GM19351 (cell line): Measurements from ENCODE around the gene HOXA3.

ENCODE experiments used
- ATAC-seq: cut with Tn5 transposase; IDR thresholded peaks from one replicate; pipeline ENCODE4 v1.9.1; 2021; ENCODE audit warnings: mild to moderate bottlenecking, moderate library complexity; ENCODE audit not compliant: unreplicated experiment

The HOXA3 gene

DNA sequence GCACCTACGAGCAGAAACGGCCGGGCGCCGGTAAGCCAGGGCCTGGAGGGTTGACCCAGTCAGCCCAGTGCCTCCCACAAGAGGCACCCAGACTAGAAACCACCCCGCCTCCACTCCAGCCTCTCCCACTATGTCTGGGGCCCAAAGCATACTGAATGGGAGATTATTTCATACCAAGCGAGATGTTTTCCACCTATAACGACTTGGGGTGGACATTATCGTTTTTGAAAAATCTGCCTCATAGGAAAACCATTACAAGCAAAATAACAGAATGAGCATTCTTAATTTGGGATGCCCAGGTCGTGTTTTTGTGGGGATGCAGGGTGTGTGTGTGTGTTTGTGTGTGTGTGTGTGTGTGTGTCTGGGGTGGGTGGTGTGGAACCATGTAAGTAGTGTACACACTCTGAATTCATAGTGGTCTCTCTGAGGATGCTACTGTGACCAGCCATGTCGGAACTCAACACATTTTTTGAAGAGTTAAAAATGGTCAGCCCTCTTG is 6.4 kb downstream of the HOXA3 start:
- no peak for ATAC-seq

DNA sequence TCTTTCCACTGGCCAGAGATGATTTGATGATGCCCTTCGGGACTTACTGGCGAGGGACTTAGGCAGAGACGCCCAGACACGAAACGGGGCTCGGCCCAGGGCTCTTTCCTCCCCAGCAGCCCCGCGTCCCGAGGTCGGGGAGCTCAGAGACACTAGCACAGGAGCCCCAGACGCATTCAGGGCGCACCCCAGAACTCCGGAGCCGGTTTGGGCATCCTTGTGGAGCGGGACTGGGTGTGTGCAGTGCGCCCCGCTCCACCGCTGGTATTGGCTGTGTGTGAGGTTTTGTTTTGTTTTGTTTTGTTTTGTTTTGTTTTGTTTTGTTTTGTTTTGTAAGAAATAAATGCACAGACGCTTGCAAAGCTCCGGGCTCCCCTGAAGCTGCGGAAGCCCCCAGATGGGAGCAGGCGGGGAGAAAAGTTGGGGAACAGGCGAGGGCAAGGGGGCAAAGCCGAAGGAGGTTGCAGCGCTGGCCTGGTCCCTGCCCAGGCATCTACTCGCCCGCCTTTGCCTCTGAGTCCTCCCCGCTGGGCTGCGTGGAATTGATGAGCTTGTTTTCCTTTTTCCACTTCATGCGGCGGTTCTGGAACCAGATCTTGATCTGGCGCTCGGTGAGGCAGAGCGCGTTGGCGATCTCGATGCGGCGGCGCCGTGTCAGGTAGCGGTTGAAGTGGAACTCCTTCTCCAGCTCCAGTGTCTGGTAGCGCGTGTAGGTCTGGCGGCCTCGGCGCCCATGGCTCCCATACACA is 7.0 kb downstream of the HOXA3 start:
- no peak for ATAC-seq

GRCh38 chr7:27144781-27145164 is 7.6 kb downstream of the HOXA3 start:
- ATAC-seq: no peak

DNA sequence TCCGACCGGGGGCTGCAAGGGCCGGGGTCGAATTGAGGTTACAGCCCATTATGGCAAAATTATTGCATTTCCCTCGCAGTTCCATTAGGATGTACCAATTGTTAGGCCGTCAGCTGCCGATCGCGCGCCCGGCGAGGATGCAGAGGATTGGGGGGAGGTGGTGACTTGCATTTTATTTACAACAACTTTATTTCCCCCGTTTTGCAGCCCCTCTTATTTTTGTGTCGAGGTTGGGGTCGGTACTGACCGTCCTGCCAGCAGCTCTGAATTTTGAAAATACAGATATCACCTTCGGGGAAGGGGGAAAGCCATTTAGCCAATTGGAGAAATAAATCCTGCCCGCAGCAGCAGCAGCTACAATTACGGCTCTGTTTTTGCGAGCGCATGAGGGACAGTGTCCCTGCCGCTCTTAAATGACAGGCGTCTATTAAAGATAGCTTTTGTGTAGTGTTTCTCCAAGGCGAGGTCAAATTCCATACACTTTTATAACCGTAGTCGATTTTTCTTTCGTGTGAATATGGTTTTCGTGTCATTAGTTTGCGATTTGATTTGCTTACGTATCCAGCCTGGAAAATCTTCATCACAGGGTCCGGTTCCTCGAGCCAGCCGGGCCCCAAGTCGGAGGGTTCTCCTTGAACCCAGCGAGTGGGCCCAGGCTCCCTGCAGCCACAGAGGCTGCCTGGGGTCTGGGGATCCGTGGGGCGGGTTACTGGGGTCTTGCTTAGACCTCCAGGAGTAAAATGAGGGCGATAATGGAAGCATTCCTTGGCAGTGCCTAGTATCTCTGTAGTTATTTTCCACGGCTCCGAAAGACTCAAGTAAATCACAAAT is 8.2 kb downstream of the HOXA3 start:
- no peak for ATAC-seq

DNA sequence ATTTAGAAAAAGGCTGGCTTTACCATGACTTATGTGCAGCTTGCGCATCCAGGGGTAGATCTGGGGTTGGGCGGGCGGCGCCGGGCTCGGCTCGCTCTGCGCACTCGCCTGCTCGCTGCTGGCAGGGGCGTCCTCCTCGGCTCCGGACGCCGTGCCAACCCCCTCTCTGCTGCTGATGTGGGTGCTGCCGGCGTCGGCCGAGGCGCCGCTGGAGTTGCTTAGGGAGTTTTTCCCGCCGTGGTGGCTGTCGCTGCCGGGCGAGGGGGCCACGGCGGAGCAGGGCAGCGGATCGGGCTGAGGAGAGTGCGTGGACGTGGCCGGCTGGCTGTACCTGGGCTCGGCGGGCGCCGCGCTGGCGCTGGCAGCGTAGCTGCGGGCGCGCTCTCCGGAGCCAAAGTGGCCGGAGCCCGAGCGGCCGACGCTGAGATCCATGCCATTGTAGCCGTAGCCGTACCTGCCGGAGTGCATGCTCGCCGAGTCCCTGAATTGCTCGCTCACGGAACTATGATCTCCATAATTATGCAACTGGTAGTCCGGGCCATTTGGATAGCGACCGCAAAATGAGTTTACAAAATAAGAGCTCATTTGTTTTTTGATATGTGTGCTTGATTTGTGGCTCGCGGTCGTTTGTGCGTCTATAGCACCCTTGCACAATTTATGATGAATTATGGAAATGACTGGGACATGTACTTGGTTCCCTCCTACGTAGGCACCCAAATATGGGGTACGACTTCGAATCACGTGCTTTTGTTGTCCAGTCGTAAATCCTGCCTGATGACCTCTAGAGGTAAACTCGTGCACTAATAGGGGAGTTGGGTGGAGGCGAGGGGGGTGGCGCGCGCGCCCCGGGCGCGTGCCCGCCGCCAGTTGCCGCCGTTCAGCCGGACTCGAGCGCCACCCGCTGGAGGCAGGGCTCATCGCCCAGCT is 9.1 kb downstream of the HOXA3 start, which contains the start of gene HOXA5:
HOXA5 (minus strand) TSS at position 659 of the 927 bp plus-strand sequence; CDS start at position 585, 74 bp downstream.
- ATAC-seq: no peak

- no peak for ATAC-seq
Measured at GRCh38 chr7:27142580-27143022, 9.8 kb downstream of the HOXA3 start.

GRCh38 chr7:27141923-27142579 is 10.3 kb downstream of the HOXA3 start:
- no peak for ATAC-seq

DNA sequence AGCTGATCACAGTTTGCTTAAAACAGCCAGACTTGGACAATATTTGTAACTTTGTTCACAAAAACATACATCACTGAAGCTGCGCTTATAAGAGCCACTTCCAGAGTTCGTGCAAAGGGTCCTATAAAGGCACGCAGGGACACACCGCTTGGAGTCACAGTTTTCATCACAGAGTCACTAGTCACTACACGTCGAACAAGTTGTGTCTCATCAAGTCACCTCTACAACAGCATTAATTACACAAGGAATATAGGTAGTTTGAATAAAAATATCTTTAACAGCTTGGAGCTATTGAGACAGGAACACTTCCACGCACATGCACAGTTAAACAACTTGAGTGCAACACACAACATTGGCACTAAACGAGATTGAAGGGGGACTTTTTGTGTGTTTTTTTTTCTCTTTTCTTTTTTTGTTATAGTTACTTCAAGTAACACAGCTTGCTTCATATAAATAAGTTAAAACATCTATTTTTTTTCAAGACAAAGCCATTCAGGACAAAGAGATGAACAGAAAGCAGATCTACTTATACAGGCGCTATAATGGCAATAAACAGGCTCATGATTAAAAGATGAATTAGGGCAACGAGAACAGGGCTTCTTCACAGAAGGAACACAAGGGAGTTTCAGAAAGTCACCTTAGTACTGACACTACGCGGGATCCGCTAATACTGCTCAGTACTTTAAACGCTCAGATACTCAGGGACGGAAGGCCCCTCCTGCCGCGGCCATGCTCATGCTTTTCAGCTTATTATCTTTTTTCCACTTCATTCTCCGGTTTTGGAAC is 11.1 kb downstream of the HOXA3 start:
- no peak for ATAC-seq

- no peak for ATAC-seq
Measured at GRCh38 chr7:27140126-27140857, 12.1 kb downstream of the HOXA3 start.

GRCh38 chr7:27139334-27140125 is 12.9 kb downstream of the HOXA3 start:
- no peak for ATAC-seq

- no peak for ATAC-seq
Measured at GRCh38 chr7:27138985-27139333, 13.4 kb downstream of the HOXA3 start.

GRCh38 chr7:27138472-27138871 is 13.9 kb downstream of the HOXA3 start:
- no peak for ATAC-seq

DNA sequence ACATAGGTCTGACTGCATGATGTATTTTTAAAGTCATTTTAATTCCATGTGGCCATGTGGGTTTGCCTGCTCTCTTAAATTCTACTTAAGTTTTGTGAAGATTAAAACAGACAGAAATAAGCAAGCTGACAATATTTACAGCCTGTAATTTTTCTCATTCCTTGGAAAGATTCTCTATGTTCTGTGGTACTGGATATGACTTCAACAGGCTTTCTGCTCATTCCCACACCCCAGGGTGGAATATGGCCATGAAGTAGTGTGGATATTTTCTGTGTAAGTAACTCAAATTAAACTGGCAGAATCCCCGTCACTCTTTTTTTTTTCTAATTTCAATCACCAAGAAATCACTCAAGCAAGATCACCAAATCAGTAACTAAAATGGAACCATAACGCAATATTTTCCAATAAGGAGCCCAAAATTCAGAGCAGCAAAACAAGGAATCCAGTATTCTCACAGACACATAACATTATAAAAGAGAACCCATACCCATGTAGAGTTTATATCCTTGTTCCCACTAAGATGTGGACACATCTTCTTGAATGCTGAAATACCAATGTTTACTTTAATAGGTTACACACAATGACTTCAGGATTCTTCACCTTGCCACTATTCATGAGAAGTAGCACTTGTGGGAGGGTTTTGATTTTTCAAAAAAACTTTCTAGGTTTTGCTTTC is 14.6 kb downstream of the HOXA3 start:
- no peak for ATAC-seq

- ATAC-seq: no peak
Measured at GRCh38 chr7:27134392-27134791, 18.0 kb downstream of the HOXA3 start.

DNA sequence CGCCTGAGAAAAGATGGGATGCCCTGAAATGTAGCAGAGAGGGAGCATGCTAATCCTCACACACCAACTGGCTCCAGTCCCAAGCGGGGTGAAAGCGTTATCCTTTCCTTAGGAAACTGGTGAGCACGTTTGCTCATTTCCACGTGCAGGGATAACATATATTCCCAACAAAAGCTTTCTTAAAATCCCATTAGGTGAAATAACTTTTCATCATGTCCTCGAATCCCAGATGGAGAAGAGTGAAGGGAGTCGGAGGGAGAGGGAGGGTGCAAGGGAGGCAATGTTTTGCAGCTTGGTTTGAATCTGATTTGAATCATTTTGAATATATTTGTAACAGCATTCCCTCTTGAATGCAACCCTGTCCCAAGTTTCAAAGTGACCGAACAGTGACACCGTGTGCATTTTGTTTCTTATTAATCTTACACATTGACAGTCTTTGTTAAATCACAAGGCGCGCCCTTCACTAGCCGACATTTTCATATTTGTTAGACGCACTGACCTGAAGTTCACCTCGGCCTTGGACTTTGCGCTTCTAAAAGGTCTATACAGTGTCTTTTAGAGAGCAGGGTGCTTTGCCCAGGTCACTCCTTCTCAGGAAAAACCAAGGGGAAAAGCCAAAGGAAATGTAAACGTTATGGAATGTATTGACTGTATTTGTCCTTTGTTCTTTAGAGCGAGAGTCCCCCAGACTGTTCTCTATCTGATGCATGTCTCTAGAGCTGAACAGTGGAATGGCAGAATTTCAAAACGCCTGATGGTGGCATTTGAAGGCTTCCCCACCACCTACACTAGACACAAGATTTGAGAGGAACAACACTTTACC is 18.8 kb downstream of the HOXA3 start:
- ATAC-seq: no peak

DNA sequence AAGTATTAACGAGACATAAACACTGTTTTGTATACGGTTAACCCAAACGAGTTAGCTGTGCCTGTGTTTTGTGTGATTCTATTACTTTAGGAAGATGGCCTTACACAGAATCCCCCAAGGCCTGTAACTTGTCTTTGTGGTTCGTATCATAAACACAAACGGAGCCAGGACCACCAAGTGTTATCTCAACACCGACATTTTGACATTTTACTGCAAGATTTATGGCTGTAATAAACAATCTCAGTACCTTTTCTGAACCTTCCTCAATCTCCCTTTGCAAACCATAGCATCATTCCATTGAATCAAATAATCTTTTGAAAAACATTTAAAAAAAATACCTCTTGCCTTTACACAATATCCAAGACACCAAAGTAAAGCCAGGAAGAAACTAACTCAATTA is 19.4 kb downstream of the HOXA3 start:
- ATAC-seq: no peak

DNA sequence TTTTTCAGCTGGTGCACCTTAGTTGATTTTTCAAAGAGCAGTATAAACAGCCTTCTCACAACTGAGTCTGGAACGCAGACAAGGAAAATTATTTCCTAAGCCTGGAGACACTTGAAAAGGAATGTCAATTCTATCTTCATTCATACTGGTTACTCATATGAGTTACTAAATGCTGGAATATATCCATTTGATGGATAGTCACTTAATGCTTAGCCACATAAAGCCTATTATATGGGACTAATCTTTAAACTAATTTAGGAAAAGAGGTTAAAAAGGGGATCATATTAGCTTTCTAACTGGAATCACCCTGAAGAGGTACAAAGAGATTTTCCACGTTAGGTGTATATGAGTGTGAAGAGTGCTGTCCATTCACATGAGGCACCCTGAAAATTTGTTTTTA is 20.2 kb downstream of the HOXA3 start:
- ATAC-seq: no peak
